Activated B cell treated with CpG ODN at 0.5 μM for 24 hours (primary cell): ENCODE data around the gene SYCE1L. TPM values are rescaled to one million over a fixed set of nuclear protein-coding genes. Genes with fewer than 3 reads are reported as not detected.

Experiments
- ATAC-seq: fragments of 200-7000 bp; cut with Tn5 transposase; one replicate; pipeline ENCODE4 v1.10.0; 2021; ENCODE audit warnings: low read depth, mild to moderate bottlenecking, moderate library complexity
- CTCF ChIA-PET: fragments of 350-600 bp; sonication (Branson Sonifier 250); formaldehyde crosslinking; loops from one replicate; lab custom pipeline; 2021; ENCODE audit warnings: antibody characterized with exemption; lab: Charles Lee
- POLR2A ChIA-PET: fragments of 350-600 bp; sonication (Branson Sonifier 250); formaldehyde crosslinking; loops from one replicate; lab custom pipeline; 2021; ENCODE audit warnings: antibody characterized with exemption; lab: Charles Lee
- DNase-seq: peaks from one replicate; pipeline ENCODE4 v3.0.0; 2022
- H3K27ac Mint-ChIP-seq: one replicate; pipeline ENCODE4 v1.8.0; 2020; ENCODE audit warnings: mixed read lengths
- H3K27me3 Mint-ChIP-seq: one replicate; pipeline ENCODE4 v1.8.0; 2021; ENCODE audit warnings: mixed read lengths
- H3K36me3 Mint-ChIP-seq: one replicate; pipeline ENCODE4 v1.8.0; 2021; ENCODE audit warnings: low read depth, mixed read lengths
- H3K4me1 Mint-ChIP-seq: one replicate; pipeline ENCODE4 v1.8.0; 2021; ENCODE audit warnings: mixed read lengths
- H3K4me3 Mint-ChIP-seq: one replicate; pipeline ENCODE4 v1.8.0; 2020; ENCODE audit warnings: mild to moderate bottlenecking, mixed read lengths
- H3K9me3 Mint-ChIP-seq: one replicate; pipeline ENCODE4 v1.8.0; 2020; ENCODE audit warnings: mixed read lengths
- intact Hi-C: fragments of 100-400 bp; cut with micrococcal nuclease; formaldehyde crosslinking; loops from one replicate; pipeline ENCODE4 v1.15.1; 2024
- total RNA-seq: library from RNA; stranded (reverse); gene quantifications from 2 replicates; pipeline ENCODE4 v1.2.3, GENCODE V29; 2022
- TF ChIP-seq, protein P1 (sequence below): fragments of 200-600 bp; IDR thresholded peaks from one replicate; pipeline ENCODE4 v1.8.0; 2022; ENCODE audit warnings: antibody characterized with exemption, mild to moderate bottlenecking

SYCE1L gene
- total RNA-seq, 1 donor from 2014 or later, result 5.1 TPM

- TF ChIP-seq, protein P1, sequence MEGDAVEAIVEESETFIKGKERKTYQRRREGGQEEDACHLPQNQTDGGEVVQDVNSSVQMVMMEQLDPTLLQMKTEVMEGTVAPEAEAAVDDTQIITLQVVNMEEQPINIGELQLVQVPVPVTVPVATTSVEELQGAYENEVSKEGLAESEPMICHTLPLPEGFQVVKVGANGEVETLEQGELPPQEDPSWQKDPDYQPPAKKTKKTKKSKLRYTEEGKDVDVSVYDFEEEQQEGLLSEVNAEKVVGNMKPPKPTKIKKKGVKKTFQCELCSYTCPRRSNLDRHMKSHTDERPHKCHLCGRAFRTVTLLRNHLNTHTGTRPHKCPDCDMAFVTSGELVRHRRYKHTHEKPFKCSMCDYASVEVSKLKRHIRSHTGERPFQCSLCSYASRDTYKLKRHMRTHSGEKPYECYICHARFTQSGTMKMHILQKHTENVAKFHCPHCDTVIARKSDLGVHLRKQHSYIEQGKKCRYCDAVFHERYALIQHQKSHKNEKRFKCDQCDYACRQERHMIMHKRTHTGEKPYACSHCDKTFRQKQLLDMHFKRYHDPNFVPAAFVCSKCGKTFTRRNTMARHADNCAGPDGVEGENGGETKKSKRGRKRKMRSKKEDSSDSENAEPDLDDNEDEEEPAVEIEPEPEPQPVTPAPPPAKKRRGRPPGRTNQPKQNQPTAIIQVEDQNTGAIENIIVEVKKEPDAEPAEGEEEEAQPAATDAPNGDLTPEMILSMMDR, result no peak
- intact Hi-C loops, result no loop called here
- Mint-ChIP-seq H3K4me3 (no peak overlapping the region), H3K27ac (no peak overlapping the region), H3K4me1 (no peaks in the 10 kb centered on the region), H3K36me3 (no peaks in the 10 kb centered on the region), H3K27me3 (no peaks in the 10 kb centered on the region), H3K9me3 (no peaks in the 10 kb centered on the region)
- ChIA-PET POLR2A (no interaction called here), CTCF (no interaction called here)
- ATAC-seq (no peak), DNase-seq (no peak)
Observed at GRCh38 chr16:77219437-77219836, 20.2 kb downstream of the SYCE1L start.

DNA sequence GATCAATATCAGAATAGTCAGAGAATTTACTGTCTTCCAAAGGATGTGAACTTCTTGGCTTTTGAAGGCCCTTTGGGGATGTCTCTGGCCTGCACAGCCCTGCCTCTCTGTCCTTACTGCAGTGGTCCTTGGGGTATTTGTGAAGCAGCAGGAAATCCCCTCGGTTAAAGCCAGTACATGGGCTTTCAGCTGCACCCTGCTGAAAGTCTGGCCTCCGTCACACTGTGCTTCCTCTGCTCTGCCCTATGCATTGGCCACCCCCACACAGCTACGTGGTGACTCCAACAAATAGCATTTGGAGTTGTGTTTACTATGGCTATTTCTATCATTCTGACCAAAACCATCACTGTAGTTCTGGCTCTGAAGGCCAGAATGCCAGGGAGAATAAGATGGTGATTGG, 21.2 kb downstream of the SYCE1L start:
- H3K9me3 Mint-ChIP-seq, result no peaks in the 10 kb centered on the region
- H3K27ac Mint-ChIP-seq, result no peak overlapping the region
- POLR2A ChIA-PET, result no interaction called here
- CTCF ChIA-PET, result no interaction called here
- TF ChIP-seq, protein P1, result no peak
- intact Hi-C loops, result no loop called here
- no peak overlapping the region for H3K4me3 Mint-ChIP-seq
- ATAC-seq (no peak), DNase-seq (no peak)
- no peaks in the 10 kb centered on the region for H3K36me3 Mint-ChIP-seq
- H3K4me1 Mint-ChIP-seq, result no peaks in the 10 kb centered on the region
- no peaks in the 10 kb centered on the region for H3K27me3 Mint-ChIP-seq

DNA sequence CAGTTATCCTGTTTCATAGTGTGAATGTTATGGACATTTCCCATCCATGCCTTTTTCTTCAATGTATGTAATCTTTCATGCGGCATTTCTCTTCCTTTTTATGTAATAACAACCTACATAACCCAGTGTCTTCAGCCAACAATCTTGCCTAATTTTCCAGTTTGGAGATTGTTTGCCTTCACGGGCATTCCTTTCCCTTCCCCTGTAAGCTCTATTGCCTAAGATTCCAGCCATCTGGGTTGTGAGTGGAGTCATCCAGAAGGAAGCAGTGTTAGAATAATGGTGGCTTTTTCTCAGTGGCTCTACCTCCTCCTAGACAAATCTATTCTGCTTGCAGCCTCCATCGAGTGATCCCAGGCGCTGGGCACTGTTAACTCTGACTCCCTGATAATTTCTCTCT, 22.3 kb downstream of the SYCE1L start:
- Mint-ChIP-seq H3K36me3 (no peaks in the 10 kb centered on the region), H3K4me3 (no peak overlapping the region), H3K4me1 (no peaks in the 10 kb centered on the region), H3K9me3 (no peaks in the 10 kb centered on the region), H3K27ac (no peak overlapping the region), H3K27me3 (no peaks in the 10 kb centered on the region)
- ChIA-PET POLR2A (interaction anchor here (0.6 kb wide), 1 partner anchor 31 kb away, joined by 6 read pairs; no protein-coding TSS in a partner anchor), CTCF (interaction anchor here (0.7 kb wide), 1 partner anchor 56 kb away, joined by 3 read pairs; no protein-coding TSS in a partner anchor)
- ATAC-seq (no peak), DNase-seq (no peak)
- intact Hi-C loops, result no loop called here
- TF ChIP-seq, protein P1, result no peak

DNA sequence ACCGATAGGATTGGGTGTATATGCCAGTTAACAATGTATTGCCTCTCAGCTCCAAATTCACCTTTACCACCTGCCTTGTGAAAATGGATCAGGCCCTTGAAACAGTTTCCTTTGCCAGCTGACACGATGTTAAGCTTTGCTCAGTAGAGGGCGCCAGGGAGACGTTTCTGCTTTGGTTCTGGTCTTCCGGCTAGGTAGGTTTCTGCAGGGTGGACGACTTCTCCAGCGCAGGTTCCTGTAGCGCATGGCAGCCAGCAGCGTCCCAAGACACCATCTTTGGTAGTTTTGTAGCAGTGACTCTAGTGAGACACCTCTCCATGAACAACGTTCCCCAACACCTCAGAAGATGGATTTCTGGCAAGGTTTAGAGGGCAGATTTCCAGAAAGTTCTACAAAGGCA, 24.0 kb downstream of the SYCE1L start:
- no peaks in the 10 kb centered on the region for H3K36me3 Mint-ChIP-seq
- H3K4me3 Mint-ChIP-seq, result no peak overlapping the region
- no peak for DNase-seq
- H3K27ac Mint-ChIP-seq, result no peak overlapping the region
- ATAC-seq, result no peak
- TF ChIP-seq, protein P1, result no peak
- intact Hi-C loops, result no loop called here
- no peaks in the 10 kb centered on the region for H3K4me1 Mint-ChIP-seq
- no peaks in the 10 kb centered on the region for H3K9me3 Mint-ChIP-seq
- ChIA-PET CTCF (interaction anchor here (0.7 to 1.2 kb wide), 3 partner anchors 8 to 862 kb away, joined by 3 read pairs; no protein-coding TSS in a partner anchor), POLR2A (no interaction called here)
- no peaks in the 10 kb centered on the region for H3K27me3 Mint-ChIP-seq

DNA sequence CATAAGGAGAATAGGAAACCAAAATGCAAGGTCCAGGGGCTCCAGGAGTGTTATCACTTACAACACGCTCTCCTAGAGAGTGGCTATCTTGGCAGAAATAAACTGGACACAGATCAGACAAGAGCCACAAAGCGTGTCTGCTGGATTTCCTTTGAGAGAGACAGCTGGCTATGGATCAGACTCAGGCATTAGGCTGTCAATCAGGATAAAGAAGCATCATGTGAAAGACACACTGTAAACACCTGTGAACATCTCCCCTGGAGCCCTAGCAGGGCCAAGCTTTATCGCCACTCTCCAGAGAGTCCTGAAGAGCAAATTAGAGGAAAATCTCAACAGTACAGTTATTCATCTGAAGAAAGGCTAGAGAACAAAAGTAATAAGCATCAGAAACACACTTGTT, 26.0 kb downstream of the SYCE1L start:
- Mint-ChIP-seq H3K27ac (no peak overlapping the region), H3K27me3 (peaks cover 5% of the 10 kb centered on the region), H3K4me1 (no peaks in the 10 kb centered on the region), H3K36me3 (no peaks in the 10 kb centered on the region), H3K4me3 (no peak overlapping the region), H3K9me3 (no peaks in the 10 kb centered on the region)
- TF ChIP-seq, protein P1, result no peak
- ATAC-seq (no peak), DNase-seq (no peak)
- ChIA-PET POLR2A (no interaction called here), CTCF (no interaction called here)
- intact Hi-C loops, result no loop called here
